ENCODE measurements around the gene CLMN.

GRCh38 chr14:95165517-95165916 lies 154.2 kb downstream of the CLMN start:
- TF ChIP-seq EZH2 (IDR thresholded peaks at IDR 0.05) (no peak), POLR2AphosphoS5 (IDR thresholded peaks at IDR 0.05; ENCODE audit: borderline replicate concordance, low read depth, low read length) (no peak)
